Activated CD8-positive, alpha-beta memory T cell treated with anti-CD3 and anti-CD28 coated beads, Interleukin-2, amount 50 U/mL, for 24 hours (primary cell): Measurements from ENCODE around the gene LACTBL1.
"Not testable (repeated sequence)": the region's sequence is repeated elsewhere in the genome, so short reads cannot be mapped to it uniquely, and the experiment has no call there.

Experiments used
- DNase-seq: peaks from one replicate; pipeline ENCODE4 v3.0.0-alpha.2; 2020; ENCODE audit errors: extremely low read depth

Gene LACTBL1

GRCh38 chr1:22976461-22977243, 4.0 kb upstream of the LACTBL1 start:
- DNase-seq = no peak

GRCh38 chr1:22976127-22976460, 3.4 kb upstream of the LACTBL1 start:
- DNase-seq = no peak

GRCh38 chr1:22975694-22976093, 3.0 kb upstream of the LACTBL1 start:
- no peak for DNase-seq

- DNase-seq = no peak
These were observed 858 bp downstream of the LACTBL1 start for GRCh38 chr1:22971611-22972405.

GRCh38 chr1:22971161-22971560, 1.5 kb downstream of the LACTBL1 start:
- DNase-seq = no peak

GRCh38 chr1:22970096-22970495, 2.6 kb downstream of the LACTBL1 start:
- DNase-seq = no peak

GRCh38 chr1:22969304-22969709, 3.4 kb downstream of the LACTBL1 start:
- DNase-seq = no peak

- no peak for DNase-seq
These were observed 4.8 kb downstream of the LACTBL1 start for GRCh38 chr1:22967833-22968232.

GRCh38 chr1:22966309-22966708, 6.4 kb downstream of the LACTBL1 start:
- no peak for DNase-seq

GRCh38 chr1:22963044-22963677, 9.5 kb downstream of the LACTBL1 start:
- no peak for DNase-seq

GRCh38 chr1:22962558-22962957, 10.1 kb downstream of the LACTBL1 start:
- no peak for DNase-seq

- DNase-seq = no peak
These were observed 12.9 kb downstream of the LACTBL1 start for GRCh38 chr1:22959545-22960360.

- no peak for DNase-seq
These were observed 14.1 kb downstream of the LACTBL1 start for GRCh38 chr1:22958556-22958955.

- no peak for DNase-seq
These were observed 15.6 kb downstream of the LACTBL1 start for GRCh38 chr1:22957066-22957465.

- no peak for DNase-seq
These were observed 17.5 kb downstream of the LACTBL1 start for GRCh38 chr1:22955146-22955545.

GRCh38 chr1:22953740-22954141, 18.9 kb downstream of the LACTBL1 start:
- no peak for DNase-seq

- DNase-seq = no peak
These were observed 19.5 kb downstream of the LACTBL1 start for GRCh38 chr1:22953057-22953739.

GRCh38 chr1:22952694-22953056, 20.0 kb downstream of the LACTBL1 start:
- no peak for DNase-seq

GRCh38 chr1:22951796-22952195, 20.9 kb downstream of the LACTBL1 start:
- DNase-seq = no peak

GRCh38 chr1:22949822-22950331, 22.8 kb downstream of the LACTBL1 start:
- DNase-seq = no peak

- not testable (repeated sequence) for DNase-seq
These were observed 27.5 kb downstream of the LACTBL1 start for GRCh38 chr1:22945171-22945570.
